Activated CD8-positive, alpha-beta memory T cell treated with anti-CD3 and anti-CD28 coated beads for 24 hours (primary cell): ENCODE data around the gene OPCML.

Source experiments
- DNase-seq: peaks from one replicate; pipeline ENCODE4 v3.0.0-alpha.2; 2020

OPCML gene

DNA sequence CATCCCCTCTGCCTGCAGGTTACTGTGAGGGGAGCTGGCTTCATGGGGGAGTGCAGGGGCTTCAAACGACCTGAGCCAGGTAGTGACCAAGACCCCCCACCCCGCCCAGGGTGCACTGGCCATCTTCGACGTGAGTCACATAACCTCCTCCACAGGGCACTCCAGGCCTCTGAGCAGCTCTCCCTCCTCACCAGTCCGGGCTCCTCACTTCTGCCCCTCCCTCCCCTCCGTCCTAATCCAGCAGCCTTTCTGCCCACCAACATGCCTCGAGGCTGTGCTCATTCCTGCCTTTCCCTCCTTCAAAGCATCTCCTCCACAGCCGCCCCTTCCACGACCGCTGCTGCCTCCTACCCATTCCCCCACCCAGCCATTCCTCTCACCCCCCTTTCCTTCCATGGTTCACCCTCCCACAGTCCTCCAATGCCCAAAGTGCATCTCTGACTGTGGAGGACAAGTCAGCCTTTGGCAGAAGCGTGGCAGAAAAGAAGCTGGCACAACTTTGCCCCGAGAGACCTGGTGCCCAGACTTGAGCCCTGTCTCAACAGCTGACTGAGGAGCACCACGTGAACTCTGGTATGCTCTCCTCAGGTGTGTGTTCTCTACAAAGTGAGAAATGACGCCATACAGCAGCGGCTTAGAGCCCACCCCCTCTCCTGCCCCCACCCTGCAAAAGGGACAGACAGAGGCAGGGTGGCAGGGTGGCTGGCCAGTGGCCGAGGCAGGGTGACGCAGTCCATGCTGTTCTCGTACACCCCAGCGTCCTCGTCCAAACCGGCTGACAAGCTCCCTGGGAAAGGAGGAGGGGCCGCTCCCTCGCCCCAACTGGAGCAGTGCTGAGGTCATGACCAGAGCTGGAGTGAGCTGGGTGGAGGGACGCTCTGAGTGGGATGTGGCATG is 30.4 kb downstream of the OPCML start:
- no peak for DNase-seq

DNA sequence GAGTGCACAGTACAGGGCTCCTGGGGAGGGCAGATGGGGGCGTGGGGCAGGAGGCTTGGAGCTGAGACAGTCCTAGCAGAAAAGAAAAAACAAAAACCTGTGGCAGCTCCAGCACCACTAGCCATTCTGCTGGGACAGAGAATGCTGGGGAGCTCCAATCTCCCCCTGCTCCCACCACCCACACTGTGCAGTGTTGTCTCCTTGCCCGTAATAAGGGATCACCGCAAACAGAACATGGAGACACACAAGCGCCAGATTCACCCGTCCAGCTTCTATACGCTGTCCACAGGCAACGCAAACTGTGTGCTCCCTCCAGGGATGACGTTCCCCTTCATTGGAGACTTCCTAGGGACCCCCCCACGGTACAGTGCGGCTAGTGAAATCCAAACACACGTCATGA is 31.4 kb downstream of the OPCML start:
- DNase-seq: no peak

DNA sequence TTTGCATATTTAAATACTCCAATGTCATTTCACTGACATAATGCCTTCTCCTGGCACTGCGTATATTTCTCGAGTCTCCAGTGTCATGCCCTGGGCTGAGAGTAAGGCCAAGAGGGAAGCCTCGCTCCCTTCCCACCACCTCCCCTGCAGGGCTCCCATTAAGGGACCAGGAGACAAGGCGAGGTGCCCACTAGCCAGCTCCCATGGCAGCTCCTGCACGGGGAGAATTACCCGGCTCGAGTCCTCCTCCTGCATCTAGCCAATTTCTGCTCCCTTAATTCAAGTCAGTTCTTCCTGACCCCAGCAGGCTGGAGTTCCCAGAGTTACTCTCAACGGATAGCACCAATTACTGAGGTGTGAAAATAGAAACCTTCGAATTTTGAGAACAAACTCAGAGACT is 31.9 kb downstream of the OPCML start:
- no peak for DNase-seq

DNA sequence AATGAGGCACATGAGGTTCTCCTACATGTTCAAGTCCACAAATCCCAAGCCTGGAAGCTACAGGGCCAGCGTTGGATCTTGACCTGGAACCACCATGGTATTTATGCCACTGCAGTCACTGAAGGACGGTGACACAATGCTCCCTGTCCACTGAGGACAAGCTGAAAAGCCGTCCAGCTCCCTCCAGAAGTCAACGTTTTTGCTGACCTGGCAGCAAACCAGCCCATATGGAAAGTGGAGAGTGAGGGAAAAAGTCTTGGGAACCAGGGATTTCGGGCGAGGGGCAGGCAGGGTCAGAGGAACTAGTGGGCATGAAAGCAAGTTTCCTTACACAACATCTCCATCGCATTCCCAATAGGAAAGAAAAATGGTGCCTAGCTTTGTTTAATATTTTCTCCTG is 33.3 kb downstream of the OPCML start:
- no peak for DNase-seq

DNA sequence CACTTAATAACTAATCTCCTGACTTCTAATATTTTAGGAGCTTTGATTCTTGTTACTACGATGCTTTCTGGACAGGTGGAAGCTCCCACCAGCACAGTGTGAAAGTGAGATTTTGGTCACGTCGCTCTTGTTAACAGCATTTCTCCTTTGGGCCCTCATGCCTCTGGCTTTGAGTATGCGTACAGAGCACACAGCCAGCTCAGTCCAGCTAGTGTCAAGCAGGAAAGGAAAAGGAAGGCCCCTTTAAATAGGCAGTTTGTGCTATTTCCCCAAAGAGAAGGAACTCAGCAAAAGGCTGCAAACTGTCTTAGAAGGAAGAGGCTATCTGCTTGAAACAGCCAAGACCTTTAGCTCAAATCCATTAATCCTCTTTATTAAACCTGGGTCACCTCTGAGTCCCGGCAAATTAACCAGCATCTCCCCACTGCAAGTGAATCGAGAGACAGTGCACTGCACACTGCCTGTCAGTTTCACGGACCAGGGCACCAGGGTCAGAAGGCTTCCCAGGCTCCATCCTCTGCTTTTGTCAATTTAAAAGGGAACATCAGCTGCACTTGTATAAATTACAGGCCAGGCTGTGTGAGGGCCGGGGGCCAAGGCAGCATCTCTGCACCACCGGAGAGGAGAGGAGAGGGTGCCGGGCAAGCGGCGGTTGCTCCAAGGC is 34.7 kb downstream of the OPCML start:
- DNase-seq: no peak

DNA sequence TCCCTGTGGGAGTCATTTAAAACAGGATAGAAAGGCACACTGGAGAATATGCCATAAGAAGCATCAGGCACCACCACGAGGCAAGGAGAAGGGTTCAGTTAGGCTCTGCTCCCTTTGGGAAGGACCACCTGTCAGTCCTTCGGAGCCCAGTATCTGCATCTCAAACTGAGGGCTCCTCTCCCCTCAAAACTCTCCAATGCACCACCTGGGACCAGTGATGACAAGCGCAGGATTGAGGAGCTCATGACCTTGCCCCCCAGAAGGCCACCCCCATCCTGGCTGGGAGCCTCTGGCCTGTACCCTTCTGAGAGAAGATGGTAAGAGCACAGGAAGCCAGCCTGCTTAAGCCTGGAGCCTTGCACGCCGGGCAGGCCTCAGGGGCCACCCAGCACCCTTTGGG is 39.4 kb downstream of the OPCML start:
- DNase-seq: no peak

DNA sequence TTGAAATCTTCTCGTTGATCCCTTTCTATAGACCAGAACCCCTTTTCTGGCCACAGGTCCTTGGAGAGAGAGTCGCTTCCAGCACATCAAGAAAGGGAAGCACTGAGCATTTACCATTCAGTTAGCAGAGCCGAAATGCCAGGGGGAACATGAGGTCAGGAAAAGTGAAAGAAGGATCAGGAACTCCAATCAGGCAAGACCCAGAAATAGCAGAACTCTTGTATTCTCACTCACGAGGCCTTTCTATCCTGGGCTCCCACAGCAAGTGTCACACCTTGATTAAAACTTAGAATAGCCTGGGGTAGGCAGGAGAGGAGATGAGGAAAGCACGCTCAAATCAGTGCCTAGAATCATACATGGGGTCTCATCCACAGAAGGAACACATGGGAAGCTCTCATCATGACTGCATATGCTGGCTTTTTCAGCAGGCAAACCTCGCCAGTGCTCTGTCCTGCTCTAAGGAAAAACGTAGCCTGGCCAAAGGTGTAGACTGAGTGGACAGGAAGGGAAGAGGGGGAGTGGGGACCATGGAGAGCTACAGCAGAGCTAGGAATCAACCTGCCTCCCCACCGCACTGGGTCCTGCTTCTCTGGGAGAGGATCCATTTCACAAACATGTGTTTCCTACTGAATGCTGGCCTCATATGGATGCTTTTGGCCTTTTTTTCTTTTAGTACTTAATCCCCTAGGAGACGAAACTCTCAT is 40.5 kb downstream of the OPCML start:
- DNase-seq: no peak

DNA sequence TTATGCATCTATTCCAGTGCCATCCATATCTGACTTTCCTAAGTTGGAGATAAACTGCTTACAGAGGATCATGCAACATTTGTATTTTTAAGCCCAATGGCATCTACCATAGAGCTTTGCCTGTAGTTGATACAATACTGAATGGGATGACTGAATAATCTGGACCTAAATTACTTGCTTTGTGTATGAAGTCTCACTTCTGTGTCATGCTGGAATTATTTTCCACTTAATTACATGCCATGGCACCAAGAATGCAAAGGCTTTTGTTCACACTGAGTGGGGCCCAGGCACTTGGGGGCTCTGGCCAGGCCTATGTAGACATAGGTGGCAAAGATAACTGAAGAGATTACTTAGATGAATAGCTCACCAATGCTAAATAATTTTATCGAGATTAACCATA is 51.6 kb downstream of the OPCML start:
- DNase-seq: no peak

DNA sequence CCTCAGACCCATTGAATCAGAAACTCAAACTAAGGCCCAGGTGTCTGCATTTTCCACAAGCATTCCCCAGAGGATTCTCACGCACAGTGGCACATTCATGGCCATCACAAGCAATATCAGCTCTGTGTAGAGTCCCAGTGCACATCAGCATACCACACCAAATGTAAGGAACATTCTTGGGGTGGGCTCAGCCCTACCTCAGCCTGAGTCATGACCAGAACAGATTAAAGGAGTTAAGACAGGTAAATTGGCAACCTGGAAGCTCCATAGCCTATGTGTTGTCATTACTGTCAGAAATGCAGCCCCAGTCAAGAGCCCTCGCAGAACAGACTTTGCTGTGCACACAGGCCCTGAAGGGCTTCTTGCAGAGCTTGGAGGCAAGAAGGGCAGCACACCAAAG is 53.1 kb downstream of the OPCML start:
- no peak for DNase-seq

DNA sequence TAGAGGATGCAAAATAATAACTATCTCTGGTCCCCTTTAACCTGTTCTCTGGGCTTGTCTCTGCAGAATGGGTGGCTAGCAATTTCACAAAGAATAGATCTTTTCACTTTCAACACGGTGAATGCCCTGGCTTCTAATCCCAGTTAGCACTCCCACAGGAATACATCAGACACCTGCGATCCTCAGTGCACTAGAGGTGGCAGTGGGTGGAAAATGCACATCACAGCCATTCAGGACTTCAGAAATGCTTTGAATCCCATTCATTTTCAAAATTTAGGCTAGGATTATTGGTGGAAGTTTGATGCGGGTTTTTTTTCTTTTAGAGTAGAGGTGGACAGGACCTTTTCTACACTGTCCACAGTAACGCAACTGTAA is 55.1 kb downstream of the OPCML start:
- no peak for DNase-seq

DNA sequence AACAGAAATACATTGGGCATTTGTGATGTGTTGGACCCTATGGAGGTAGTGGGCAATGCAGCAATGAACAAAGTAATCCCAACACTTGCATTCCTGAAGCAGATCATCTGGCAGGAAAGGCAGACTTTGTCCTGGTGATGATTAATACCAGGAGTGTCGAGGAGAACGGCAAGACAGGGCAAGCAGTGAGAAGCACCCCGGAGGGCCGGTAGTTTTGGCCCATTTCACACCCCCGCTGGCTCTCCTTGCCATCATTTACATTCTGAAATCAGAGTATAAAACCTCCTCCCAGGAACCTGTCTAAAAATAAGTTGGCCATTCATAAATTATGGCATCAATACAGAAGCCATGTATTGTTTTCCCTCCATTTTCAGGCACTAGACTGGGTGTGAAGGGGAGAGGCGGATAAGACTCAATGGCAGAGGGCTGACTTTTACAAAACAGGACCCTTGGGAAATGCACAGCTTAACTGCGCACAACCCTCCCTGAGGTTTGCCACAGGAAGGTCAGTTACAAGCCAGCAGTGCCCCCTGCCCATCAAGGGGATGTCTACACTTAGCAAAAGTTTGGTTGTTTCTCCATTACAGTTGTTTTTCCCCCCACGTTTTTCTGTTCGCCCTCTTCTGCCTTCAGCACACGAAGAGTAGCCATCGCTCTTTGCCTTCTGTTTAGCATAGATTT is 55.6 kb downstream of the OPCML start:
- DNase-seq: no peak

DNA sequence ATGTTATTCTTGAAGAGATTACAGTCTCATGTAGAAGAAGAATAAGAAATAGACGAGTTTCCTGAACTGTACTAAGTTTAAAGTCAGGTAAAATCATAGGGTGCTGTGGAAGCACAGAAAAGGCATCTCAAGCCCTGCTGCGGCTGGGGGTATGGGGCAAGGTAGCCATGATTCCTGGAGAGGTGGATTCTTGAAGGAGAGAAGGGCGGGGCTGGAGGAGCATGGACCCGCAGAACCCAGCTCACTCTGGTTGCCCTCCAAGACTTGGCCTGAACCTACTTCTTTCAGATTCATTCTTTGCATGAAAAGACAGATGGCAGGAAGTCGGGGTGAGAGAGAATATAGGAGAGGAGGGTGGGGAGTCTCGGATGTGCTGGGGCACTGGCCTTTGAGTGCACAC is 57.8 kb downstream of the OPCML start:
- DNase-seq: no peak

DNA sequence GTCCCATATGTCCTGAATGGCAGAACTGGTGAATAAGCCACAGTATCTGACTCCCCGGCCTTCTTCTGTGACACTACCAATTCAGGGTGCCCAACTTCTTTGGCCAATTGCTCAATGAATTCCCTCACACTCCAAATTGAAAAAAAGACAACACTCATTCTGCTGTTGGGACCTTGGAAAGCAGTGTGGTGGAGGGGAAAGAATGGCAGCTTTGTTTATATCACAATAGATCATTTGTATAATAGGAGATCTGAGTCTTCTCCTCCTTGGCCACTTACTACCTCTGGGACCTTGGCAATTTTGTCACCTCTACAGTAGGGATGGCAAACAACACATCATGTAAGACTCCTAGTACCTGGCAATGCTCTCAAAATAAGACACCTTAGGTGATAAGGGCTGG is 64.6 kb downstream of the OPCML start:
- DNase-seq: no peak

DNA sequence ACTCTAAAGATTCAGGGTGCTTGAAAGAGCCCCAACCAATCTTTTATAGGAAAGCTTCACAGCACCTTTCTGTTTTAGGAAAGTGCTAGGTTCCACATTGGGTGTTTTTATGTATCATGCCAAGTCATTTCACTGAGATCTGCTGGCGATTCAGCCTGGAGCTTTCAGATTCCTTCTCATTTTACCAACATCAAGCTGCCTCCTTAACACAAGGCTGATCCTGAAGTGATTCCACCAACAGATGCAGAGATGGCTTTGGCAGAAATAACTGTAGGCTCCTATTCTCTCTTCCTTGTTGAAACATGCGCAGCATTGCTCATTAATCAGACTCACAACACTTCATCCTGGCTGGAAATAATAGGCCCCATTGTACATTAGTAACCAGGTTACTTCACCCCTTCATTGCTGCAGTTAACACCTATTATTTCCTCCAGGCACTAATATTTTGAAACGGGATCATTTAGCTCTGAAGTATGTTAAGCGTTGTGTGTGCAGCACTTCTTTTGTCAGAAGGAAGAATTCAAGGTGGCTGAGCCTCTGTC is 89.0 kb downstream of the OPCML start:
- no peak for DNase-seq

DNA sequence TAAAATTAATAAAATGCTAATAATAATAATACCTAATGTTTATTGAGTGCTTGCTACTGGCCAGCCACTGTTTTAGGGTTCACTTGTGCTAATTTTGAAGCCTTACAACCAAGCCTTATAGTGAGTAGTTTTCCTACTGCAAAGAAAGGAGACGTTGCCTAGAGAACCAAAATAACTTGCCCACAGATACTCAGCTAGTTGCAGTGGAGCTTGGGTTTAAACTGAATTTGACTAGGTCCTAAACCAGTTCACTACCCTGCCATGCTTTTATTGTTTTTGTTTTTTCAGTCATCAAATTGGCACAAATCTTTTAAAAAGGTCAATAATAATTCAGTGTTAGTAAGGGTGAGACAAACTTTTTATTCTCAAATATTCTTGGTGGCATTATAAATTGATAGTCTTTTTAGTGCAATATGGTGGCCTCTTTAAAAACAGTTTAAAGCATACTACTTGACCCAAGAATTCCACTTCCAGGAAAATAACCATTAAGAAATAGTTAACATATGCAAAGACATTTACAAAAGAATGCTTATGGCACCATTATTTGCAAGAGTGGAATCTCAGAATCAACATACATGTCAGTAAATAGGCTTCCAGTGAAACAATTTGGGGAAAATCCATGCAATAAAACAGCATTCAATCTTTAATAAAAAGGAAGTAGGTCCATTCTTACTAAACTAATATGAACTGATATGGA is 90.2 kb downstream of the OPCML start:
- no peak for DNase-seq

DNA sequence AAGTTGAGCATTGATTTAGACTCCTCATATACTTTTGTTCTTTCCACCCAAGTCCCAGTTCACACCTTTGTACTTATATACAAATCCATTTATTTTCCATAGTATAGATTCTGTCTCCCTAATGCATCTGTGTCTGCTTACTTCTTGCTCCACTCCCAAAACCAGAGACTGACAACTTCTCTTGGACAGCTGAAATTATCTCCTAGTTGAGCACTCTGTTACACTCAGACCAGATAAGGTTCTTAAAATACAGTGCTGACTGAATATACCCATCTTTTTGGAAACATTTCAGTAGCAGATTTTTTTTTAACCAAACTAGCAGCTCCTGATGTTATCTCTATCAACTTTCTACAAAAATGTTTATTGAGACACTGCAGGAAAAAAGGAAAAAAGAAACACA is 106.3 kb downstream of the OPCML start:
- no peak for DNase-seq

DNA sequence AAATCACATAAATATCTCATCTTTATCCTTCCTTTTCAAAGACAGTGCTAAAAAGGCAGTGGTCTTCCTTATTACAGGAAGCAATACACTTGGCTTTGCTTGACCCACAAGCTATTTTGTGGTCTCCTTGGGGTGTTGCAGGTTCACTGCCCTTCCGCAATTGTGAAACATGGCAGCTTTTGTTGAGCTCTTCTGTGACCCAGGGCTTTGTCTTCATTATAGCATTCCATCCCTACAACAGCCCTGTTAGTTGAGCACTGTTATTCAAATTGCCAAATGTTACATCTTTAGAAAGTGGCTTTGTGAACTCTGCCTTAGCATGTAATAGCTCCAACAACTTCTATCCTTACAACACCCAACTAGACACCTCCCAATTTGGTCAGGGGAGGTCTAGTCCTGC is 107.1 kb downstream of the OPCML start:
- no peak for DNase-seq

DNA sequence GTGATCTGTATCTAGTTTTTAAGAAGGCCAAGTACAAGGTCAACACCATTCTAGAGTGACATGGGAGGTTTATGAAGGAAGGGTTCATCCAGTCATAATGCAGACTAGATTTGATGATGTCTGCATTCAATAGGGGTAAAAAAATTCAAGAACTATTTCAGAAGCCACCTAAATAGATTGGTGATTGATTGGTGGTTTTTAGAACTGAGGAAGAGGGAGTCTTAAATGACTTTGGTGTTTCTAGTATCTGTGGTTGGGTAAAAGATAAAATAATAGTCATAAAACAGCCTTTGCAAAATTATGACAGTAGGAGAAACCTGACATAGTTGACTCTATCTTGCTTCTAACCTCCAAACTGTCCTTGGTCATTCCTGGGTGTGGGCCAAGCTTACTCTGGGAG is 114.1 kb downstream of the OPCML start:
- DNase-seq: no peak

DNA sequence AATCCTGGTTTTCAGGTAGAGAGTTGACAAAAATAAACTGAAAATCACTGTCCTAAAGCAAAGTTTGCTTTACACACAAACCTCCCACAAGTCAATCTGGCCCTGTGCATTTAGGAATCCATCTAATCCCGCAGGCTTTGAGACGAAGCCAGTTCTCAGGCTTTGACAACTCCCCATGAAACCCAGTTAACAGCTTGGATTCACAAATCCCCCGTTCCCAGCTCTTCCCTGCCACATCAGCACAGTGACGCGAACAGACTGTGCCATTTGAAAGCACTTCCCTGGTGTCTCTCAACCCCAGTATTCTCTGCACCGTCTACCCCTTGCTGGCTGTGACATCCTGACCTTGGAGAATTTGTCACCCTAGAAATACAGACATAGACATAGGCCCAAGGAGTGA is 117.8 kb downstream of the OPCML start:
- no peak for DNase-seq

DNA sequence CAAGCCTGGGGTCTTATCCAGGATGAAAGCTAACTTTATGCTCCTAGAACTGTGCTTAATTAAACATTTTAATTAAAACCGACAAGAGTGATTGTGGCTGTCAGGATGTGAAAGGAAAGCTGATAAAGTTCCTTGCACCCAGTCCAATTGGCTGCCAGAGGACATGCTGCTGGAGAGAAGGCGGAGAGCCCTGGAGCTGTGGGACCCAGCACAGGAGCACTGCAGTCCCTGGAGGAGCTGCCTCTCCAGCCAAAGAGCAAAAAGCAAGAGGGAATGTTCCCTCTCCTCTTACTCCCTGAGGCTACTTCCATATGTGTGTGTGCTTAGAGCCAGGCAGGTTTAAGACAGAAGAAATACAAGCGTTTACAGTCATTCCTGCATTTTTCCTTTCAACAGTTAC is 118.6 kb downstream of the OPCML start:
- DNase-seq: no peak

DNA sequence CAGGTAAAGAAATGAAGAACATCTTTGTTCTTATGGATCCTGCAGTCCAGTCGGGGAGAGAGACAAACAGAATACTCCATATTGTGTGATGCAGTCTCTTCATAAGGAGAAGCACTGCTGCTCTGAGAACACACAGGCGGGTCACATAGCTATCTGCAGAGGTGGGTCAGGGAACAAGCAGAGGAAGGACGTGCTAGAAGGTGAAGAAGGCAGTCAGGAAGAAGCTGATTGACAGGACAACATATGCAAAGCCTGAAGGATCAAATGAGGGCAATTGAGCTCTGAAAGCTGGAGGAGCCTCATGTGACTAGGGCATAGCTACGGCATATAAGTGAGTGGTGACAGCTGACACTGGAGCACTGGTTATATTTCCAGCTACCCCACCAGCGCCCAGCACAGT is 122.5 kb downstream of the OPCML start:
- DNase-seq: no peak

DNA sequence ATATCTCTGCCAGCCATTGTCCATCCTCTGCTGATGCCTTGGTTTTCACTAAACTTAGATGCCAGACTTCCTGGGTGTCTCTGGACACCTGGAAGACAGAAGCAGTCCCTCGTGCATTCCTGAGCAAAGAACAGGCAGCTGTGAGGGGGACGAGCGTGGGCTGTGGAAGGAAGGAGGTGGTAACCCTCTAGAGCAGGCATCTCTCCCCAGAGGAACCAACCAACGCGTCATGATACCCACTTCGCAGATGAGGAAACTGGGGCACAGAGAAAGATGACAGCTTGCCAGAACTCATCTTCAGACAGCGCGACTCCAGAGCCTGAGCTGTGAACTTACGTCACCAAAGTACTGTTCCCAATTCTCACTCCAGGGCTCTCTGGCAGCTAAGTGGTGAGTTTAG is 123.4 kb downstream of the OPCML start:
- no peak for DNase-seq

DNA sequence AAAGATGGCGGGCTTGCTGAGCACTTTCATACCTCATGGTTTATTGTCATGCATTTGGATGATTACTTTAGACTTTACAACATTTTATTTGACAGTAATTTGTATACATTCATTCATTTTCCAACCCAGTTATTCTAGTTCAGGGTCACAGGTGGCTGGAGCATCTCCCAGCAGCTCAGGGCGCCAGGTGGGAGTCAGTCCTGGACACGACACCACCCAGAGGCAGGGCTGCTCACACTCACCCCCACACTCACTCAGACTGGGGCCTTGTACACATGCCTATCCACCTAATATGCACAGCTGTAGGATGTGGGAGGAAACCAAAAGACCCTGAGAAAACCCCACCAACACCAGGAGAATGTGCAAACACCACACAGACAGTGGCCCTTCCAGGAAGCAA is 123.9 kb downstream of the OPCML start:
- no peak for DNase-seq
